ENCODE data around the gene ASXL3. TPM values are rescaled to one million over a fixed set of nuclear protein-coding genes. Genes with fewer than 3 reads are reported as not detected.

ASXL3 gene
- total and polyA plus RNA-seq, 2 donors from 2014 or later = 0.71 to 10.4 TPM

GRCh38 chr18:33677891-33678290 is 99.9 kb downstream of the ASXL3 start:
- TF ChIP-seq, protein P1, sequence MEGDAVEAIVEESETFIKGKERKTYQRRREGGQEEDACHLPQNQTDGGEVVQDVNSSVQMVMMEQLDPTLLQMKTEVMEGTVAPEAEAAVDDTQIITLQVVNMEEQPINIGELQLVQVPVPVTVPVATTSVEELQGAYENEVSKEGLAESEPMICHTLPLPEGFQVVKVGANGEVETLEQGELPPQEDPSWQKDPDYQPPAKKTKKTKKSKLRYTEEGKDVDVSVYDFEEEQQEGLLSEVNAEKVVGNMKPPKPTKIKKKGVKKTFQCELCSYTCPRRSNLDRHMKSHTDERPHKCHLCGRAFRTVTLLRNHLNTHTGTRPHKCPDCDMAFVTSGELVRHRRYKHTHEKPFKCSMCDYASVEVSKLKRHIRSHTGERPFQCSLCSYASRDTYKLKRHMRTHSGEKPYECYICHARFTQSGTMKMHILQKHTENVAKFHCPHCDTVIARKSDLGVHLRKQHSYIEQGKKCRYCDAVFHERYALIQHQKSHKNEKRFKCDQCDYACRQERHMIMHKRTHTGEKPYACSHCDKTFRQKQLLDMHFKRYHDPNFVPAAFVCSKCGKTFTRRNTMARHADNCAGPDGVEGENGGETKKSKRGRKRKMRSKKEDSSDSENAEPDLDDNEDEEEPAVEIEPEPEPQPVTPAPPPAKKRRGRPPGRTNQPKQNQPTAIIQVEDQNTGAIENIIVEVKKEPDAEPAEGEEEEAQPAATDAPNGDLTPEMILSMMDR (IDR thresholded peaks at IDR 0.05; ENCODE audit: borderline replicate concordance, extremely low read depth, insufficient read depth) = no peak
- Histone ChIP-seq H3K9ac (ENCODE audit: low read length in 3 of 3) (no peak overlapping the region), H3K27ac (ENCODE audit: low read depth in 2 of 2, low read length in 2 of 2) (no peak overlapping the region), H3K36me3 (ENCODE audit: control insufficient read depth in 2 of 3, insufficient read depth in 3 of 3, low read length in 3 of 3) (no peaks in the 10 kb centered on the region), H3K4me3 (ENCODE audit: low read length in 3 of 3) (no peak overlapping the region), H3K9me3 (ENCODE audit: control insufficient read depth in 2 of 3, insufficient read depth in 1 of 3, low read length in 3 of 3) (no peaks in the 10 kb centered on the region), H3K4me1 (ENCODE audit: control insufficient read depth in 2 of 3, insufficient read depth in 2 of 3, low read depth in 1 of 3, low read length in 3 of 3) (no peaks in the 10 kb centered on the region), H3K27me3 (ENCODE audit: control insufficient read depth, insufficient read depth, low read length) (no peaks in the 10 kb centered on the region)
- DNase-seq (no peak), FAIRE-seq (no peak)
- intact Hi-C loops (cut with DNase I) = no loop called here

DNA sequence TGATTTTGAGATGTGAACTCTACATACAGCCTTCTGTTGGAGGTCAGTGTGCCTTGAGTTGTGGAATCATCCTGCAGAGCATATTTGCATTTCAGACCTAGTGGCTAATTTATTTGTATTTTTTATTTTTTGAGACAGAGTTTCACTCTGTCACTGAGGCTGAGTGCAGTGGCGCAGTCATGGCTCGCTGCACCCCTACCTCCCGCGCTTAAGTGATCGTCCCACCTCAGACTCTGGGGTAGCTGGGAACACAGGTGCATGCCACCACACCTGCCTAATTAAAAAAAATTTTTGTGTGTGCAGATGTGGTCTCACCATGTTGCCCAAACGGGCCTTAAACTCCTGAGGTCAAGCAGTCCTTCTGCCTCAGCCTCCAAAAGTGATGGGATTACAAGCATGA is 104.4 kb downstream of the ASXL3 start:
- Histone ChIP-seq H3K4me3 (ENCODE audit: low read length in 3 of 3) (no peak overlapping the region), H3K9me3 (ENCODE audit: control insufficient read depth in 2 of 3, insufficient read depth in 1 of 3, low read length in 3 of 3) (no peaks in the 10 kb centered on the region)

GRCh38 chr18:33694593-33694992 is 116.6 kb downstream of the ASXL3 start:
- Histone ChIP-seq H3K4me3 (ENCODE audit: low read length in 3 of 3) (no peak overlapping the region), H3K27me3 (ENCODE audit: control insufficient read depth, insufficient read depth, low read length) (no peaks in the 10 kb centered on the region), H3K4me1 (ENCODE audit: control insufficient read depth in 2 of 3, insufficient read depth in 2 of 3, low read depth in 1 of 3, low read length in 3 of 3) (no peaks in the 10 kb centered on the region), H3K36me3 (ENCODE audit: control insufficient read depth in 2 of 3, insufficient read depth in 3 of 3, low read length in 3 of 3) (no peaks in the 10 kb centered on the region), H3K9ac (ENCODE audit: low read length in 3 of 3) (no peak overlapping the region), H3K27ac (ENCODE audit: low read depth in 2 of 2, low read length in 2 of 2) (no peak overlapping the region), H3K9me3 (ENCODE audit: control insufficient read depth in 2 of 3, insufficient read depth in 1 of 3, low read length in 3 of 3) (no peaks in the 10 kb centered on the region)
- no peak for DNase-seq
- TF ChIP-seq, protein P1 (IDR thresholded peaks at IDR 0.05; ENCODE audit: borderline replicate concordance, extremely low read depth, insufficient read depth) = no peak
- no peak for FAIRE-seq
- intact Hi-C loops (cut with DNase I) = no loop called here

More for the DNA sequence above, 104.4 kb downstream of the ASXL3 start:
- DNase-seq (no peak), FAIRE-seq (no peak)
- TF ChIP-seq, protein P1 (IDR thresholded peaks at IDR 0.05; ENCODE audit: borderline replicate concordance, extremely low read depth, insufficient read depth) = no peak
- Histone ChIP-seq H3K27ac (ENCODE audit: low read depth in 2 of 2, low read length in 2 of 2) (no peak overlapping the region), H3K27me3 (ENCODE audit: control insufficient read depth, insufficient read depth, low read length) (no peaks in the 10 kb centered on the region), H3K36me3 (ENCODE audit: control insufficient read depth in 2 of 3, insufficient read depth in 3 of 3, low read length in 3 of 3) (no peaks in the 10 kb centered on the region), H3K9ac (ENCODE audit: low read length in 3 of 3) (no peak overlapping the region), H3K4me1 (ENCODE audit: control insufficient read depth in 2 of 3, insufficient read depth in 2 of 3, low read depth in 1 of 3, low read length in 3 of 3) (no peaks in the 10 kb centered on the region)
- intact Hi-C loops (cut with DNase I) = no loop called here

Measured in kidney (tissue), 14 donors.